Measurements from ENCODE around the gene GFOD1.

GRCh38 chr6:13392462-13392861, 94.9 kb downstream of the GFOD1 start:
- TF ChIP-seq POLR2A (IDR thresholded peaks at IDR 0.05) (no peak), CTCF (IDR thresholded peaks at IDR 0.05) (no peak)
